ENCODE results near the gene CRBN.

Gene CRBN

GRCh38 chr3:3170998-3171397 is 8.5 kb downstream of the CRBN start:
- DNase-seq: no peak

DNA sequence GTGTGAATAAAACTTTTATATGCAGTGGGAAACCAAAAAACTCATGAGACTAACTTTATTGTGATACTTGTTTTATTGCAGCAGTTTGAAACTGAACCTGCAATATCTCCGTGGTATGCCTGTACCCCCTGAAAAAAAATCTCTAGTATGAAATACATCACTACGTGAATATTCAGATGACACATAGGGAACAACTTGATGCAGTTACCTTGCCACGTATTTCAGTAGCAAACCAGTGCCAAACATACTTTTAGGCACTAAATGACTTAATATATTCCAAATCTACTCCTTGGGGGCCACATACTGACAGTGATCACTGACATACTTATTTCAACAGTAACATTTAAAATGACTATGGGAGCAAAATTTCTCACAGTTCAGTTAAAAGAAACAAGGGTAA is 13.8 kb downstream of the CRBN start:
- DNase-seq: no peak

- DNase-seq: no peak
Measured at GRCh38 chr3:3165241-3165640, 14.2 kb downstream of the CRBN start.

DNA sequence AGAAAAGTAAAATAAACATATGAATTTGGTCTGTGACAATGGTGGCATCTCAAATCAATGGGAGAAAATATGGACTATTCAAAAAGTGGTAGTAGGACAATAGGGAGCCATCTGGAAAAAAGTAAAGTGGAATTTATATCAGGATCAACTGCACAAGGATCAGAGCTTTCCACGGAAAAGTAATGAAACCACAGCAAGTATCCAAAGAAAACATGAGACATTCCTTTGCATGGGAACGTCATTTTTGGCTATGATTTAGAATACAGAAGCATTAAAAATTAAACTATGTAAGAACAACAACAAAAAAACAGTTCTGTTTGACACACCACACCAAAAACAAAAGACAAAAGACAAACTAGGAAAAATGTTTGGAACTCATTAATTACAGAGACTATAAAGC is 18.7 kb downstream of the CRBN start:
- no peak for DNase-seq

GRCh38 chr3:3157484-3157883 is 22.0 kb downstream of the CRBN start:
- DNase-seq: no peak

DNA sequence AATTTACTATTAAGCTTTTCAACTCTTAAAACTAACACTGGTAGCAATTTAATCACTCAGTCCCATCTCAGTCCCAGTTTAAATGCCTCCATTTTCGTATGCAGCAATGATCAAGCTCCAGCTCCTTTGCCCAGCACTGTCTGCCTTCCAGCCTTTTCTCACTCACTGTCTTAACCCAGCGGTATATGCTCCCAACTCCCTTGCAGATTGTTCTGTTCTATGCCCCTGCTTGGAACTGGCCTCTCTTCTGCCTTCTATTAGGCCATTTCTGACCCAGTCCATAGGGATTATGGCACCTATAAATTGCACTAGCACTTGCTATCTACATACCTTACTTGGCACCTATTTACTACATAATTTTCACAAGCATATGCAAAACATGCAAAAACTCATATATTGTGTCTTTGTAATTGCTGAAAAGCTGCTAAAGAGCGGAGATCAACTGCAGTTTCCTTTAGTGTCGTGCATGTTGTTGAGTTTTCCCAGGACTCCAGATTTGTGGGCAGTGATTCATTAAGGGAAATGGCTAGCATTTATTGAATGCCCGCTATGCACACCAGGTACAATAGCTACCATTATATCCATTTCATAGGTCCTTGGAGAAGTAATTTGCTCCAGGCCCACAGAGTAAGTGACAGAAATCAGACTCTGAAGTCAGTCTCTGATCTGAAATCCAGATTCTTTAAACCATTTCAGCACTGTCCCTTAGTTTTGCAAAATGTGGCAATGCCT is 24.4 kb downstream of the CRBN start:
- DNase-seq: no peak

GRCh38 chr3:3151513-3151912 is 28.0 kb downstream of the CRBN start:
- DNase-seq: no peak

DNA sequence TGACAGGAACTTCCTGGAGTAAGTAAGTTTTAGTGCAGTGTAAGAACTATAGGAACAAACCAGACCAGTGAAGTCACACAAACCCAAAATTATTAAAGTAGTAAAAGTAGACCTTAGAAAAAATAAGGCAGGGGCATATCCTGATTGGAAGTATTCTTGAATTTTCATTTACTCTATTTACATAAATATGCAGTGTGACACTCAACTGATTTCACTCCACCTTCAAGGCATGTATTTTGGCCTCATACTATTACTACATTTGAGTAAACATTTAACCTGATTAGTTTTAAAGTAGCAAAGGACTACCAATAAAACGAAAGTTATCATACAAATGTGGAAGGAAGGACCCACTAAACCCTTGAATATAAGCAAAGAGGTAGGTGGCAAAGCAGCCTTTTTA is 29.9 kb downstream of the CRBN start:
- no peak for DNase-seq

DNA sequence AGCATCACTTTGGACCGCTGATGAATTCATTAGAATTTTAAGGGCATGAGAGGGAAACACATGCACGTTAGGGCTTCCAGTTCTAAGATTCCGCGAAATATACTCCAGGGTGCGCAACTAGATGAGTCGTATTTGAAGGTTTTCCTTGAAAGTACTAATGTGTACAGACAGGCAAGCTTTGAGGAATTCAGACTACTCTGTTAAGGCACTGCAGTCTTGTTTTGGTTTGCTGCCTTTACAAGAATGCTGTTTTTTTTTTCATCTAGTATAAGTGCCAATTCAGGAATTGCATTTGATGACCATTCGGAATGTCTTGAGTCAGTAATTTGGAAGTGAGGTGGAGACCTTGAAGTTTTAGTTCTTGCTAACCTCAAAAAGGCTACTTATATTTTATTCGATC is 33.7 kb downstream of the CRBN start:
- DNase-seq: no peak

DNA sequence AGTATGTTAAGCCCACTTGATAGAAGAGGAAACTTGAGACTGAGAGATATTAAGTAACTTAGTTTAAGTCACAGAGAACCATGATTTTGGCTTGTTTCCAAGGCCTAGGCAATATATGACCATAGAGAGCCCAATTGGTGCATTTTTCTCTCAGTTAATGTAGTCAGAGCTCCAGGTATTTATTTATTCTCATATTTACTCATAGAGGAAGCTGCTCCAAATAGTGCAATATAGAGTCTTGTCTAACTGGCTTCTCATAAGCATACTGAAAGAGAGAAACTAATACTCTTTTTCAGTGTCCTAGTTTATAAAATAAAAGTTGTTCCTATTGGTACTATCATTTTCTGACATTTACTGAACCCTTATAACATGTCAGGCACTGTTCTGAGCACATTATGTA is 37.6 kb downstream of the CRBN start:
- no peak for DNase-seq

- DNase-seq: no peak
Measured at GRCh38 chr3:3137526-3137925, 42.0 kb downstream of the CRBN start.

DNA sequence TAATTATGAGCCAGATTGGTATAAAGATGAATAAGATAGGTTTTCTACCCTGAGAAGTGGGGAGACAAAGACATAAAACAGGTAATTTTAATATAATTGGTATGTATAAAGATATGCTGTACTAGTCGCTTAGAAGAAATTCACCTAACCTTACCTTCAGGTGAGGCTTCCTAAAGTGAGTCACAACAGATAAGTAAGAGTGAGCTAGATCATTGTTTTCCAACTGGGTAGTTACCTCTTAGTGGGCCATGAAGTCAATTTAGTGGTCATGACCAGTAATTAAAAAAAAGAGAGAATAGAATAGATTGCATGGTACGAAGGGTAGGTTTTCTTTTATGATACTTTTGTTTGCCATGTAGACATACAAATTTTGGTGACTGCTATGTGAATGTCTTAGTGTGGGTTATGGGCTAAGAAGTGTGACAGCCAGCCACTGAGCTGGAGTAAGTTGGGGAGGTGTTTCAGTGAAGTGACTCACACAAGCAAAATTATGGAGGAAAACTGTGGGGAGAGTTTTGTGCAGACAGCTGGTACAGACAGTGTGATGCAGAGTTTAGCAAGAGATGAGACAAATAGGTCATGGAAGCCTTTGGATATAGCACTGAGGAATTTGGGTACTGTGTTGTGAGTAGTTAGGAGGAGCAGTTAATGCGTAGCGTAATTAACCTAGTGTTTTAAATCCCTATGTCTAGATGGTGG is 44.6 kb downstream of the CRBN start:
- DNase-seq: no peak

GRCh38 chr3:3133500-3133899 is 46.0 kb downstream of the CRBN start:
- no peak for DNase-seq

GRCh38 chr3:3129579-3129978 is 49.9 kb downstream of the CRBN start:
- no peak for DNase-seq

DNA sequence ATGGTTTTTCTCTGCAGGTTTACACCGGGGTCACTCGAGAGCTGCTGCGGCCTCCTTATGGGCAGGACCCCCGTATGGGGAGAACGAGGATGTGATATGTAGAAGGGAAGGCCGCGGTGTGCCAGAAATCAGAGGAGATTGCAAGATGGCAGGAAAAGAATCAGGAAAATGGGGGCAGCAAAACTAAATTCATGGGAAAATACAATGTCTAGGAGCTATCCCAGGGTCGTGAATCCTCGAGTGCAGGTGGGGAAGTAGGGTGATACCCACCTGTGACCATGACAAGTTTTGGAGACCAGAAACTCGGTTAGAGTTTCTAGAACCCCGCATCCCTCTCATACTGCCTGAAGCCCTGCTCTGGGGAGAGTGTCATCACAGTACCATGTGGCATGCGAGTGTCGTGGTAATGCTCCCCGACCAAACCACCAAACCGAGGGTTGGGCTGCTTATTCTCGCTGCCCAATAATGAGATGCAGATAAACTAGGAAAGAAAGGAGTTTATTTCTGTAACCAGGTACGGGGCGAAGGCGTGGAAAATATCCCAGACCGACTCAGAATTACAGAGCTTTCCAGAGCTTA is 52.0 kb downstream of the CRBN start:
- no peak for DNase-seq

DNA sequence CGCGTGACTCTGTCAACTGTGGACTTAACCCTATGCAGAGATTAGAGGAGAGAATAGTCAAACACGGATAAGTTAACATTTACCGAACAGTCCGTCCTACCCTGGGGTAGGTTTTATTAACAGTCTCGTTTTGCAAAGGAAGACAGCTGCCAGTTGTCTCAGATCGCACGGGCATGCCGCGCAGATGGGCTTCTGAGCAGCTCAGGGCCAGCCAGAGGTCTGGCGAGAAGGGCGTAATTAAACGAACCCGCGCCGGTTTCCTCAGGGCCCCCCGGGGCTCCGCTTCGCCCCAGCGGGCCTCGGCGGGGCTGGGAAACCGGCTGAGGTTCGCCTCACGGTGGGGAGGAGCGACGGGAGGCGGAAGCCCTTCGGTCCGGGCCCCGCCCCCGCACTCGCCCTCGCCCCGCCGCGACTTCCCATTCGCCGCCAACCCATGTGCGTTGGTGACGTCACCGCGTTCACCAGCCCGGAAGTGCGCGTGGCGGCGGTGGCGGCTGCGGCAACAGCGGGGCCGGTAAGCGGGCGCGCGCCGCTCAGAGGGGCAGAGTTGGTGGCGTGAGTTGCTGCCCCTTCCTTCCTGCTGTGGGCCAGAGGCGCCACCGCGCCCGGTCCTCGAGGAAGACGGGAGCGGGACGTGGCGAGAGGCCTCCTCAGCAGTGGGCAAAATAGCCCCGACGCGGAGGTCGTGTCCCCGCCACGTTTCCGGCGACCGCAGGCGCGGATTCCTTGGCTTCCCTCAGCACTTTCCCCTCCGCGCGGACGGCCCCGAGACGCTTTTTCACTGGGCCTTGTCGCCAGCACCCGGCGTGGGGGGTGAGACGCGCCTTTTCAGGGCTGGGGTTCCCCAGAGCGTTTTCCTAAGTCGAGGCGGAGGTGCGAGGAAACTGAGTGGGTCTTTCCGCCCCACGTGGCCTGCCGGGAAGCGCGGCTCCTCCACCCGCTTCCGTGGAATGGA is 52.7 kb downstream of the CRBN start, which contains the start of gene TRNT1:
TRNT1 (plus strand) TSS at position 464 of the 955 bp plus-strand sequence. CDS start 2,101 bp downstream, outside the sequence.
- peak; percentile 10 to 47 for DNase-seq

DNA sequence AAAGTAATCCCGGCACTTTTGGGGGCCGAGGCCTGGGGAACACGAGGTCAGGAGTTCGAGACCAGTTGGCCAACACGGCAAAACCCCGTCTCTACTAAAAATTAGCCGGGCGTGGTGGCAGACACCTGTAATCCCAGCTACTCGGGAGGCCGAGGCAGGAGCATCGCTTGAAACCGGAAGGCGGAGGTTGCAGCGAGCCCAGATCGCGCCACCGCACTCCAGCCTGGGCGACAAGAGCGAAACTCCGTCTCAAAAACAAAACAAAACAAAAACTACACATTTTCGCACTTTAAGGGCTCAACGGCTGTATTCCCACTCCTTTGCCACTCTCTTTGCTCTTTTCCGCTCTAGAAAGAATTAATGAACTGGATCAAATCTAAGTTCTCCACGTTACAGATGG is 53.5 kb downstream of the CRBN start:
- no peak for DNase-seq

GRCh38 chr3:3119393-3119851 is 60.1 kb downstream of the CRBN start:
- DNase-seq: no peak

GRCh38 chr3:3117651-3118050 is 61.8 kb downstream of the CRBN start:
- DNase-seq: no peak

- DNase-seq: no peak
Measured at GRCh38 chr3:3113042-3113709, 66.3 kb downstream of the CRBN start.

DNA sequence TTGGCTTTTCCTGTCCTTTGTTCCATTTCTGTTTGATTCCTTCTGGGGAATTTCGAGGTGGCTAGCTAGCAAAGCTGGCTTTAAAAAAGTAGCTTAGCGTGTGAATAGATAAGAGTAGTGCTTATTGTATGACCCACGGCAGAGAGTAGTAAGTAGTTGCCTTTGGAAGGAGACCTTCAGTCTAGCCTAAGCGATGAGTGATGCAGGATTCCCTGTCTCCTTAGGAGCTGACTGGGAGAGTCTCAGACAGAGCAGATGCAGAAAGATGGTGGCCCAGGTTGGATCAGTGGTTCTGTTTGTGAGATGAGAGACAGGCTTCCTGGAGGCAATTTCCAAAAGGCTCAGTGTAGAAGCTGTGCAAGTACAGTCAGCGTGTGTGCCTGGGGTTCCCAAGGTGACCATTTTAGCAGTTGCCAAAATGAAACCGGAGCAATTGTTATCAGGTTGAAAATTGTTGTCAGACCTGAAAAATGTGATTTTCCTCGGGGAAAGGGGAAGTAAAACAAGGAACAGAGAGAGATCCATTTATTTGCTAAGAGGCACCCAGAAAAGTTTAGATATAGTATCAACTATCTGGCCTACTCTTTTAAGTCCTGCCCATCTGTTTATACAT is 68.6 kb downstream of the CRBN start:
- no peak for DNase-seq

GRCh38 chr3:3110299-3110630 is 69.2 kb downstream of the CRBN start, which contains the start of gene IL5RA:
IL5RA (minus strand) TSS chr3:3110374; CDS start chr3:3104984, 5,390 bp downstream.
- DNase-seq: no peak
